HCT116 (cell line): ENCODE measurements around the gene FGF6. TPM values are rescaled to one million over a fixed set of nuclear protein-coding genes. Genes with fewer than 3 reads are reported as not detected.

Experiments
- ATAC-seq: fragments of 200-7000 bp; cut with Tn5 transposase; 2 replicates; pipeline ENCODE4 v1.9.1; 2020; ENCODE audit warnings: mild to moderate bottlenecking, moderate library complexity
- BruUV-seq: library from RNA; stranded (reverse); fragments of 400-500 nt; replicated peaks from 2 replicates; lab custom pipeline; 2021; lab: Mats Ljungman, UMichigan
- CTCF ChIA-PET: fragments of 300-600 bp; sonication (Branson Sonifier 250); formaldehyde crosslinking; loops from one replicate; lab custom pipeline; 2021; ENCODE audit warnings: antibody characterized with exemption; lab: Charles Lee
- POLR2A ChIA-PET: fragments of 300-600, 350-600 bp; sonication (Branson Sonifier 250); formaldehyde crosslinking; loops from one replicate; lab custom pipeline; 2021; ENCODE audit warnings: antibody characterized with exemption; lab: Charles Lee
- RAD21 ChIA-PET, 2 experiments: fragments of 300-600 bp; sonication (Branson Sonifier 250); formaldehyde crosslinking; loops; one replicate each; lab custom pipeline; 2023; ENCODE audit warnings: low total read pairs in 2 of 2; ENCODE audit not compliant: uncharacterized antibody in 2 of 2, unreplicated experiment in 2 of 2, low non-redundant PET in 1 of 2; lab: Charles Lee
- DNase-seq: peaks from one replicate; pipeline ENCODE4 v3.0.0-alpha.2; 2010; ENCODE audit warnings: low read depth, low spot score
- H2AFZ ChIP-seq: fragments of 200-600 bp; shearing (Covaris generic), sonication (generic); 2 replicates; pipeline ENCODE4 v1.6.1; 2017; ENCODE audit warnings: low read depth, mixed run types, mixed read lengths, antibody characterized with exemption, low read length; ENCODE audit not compliant: poor library complexity, severe bottlenecking
- H3K27ac ChIP-seq: 2 replicates; pipeline ENCODE4 v1.5.1; 2012; ENCODE audit warnings: low read depth, low read length
- H3K27me3 ChIP-seq: fragments of 200-600 bp; sonication (generic); 2 replicates; pipeline ENCODE4 v1.6.1; 2016; ENCODE audit warnings: mixed run types, low read length, mixed read lengths; ENCODE audit not compliant: insufficient read depth
- H3K36me3 ChIP-seq, 2 experiments: fragments of 200-500 bp in 1 of 2; fragments of 200-600 bp in 1 of 2; sonication (Bioruptor generic) in 1 of 2; sonication (generic) in 1 of 2; 2 replicates each; pipeline versions ENCODE4 v1.5.1 to v1.6.1; 2014 to 2016; ENCODE audit warnings: low read length in 2 of 2, inconsistent platforms in 1 of 2, mixed read lengths in 1 of 2, mixed run types in 1 of 2; ENCODE audit not compliant: insufficient read depth in 2 of 2, control insufficient read depth in 1 of 2
- H3K4me1 ChIP-seq, 2 experiments: fragments of 200-600 bp in 1 of 2; sonication (generic) in 1 of 2; 2 replicates each; pipeline versions ENCODE4 v1.5.1 to v1.6.1; 2012 to 2017; ENCODE audit warnings: low read length in 2 of 2, inconsistent platforms in 1 of 2, mild to moderate bottlenecking in 1 of 2, mixed read lengths in 1 of 2, mixed run types in 1 of 2, moderate library complexity in 1 of 2; ENCODE audit not compliant: insufficient read depth in 2 of 2, control insufficient read depth in 1 of 2
- H3K4me2 ChIP-seq: fragments of 200-600 bp; sonication (generic); 2 replicates; pipeline ENCODE4 v1.6.1; 2017; ENCODE audit warnings: mixed run types, low read length, mixed read lengths
- H3K4me3 ChIP-seq, 2 experiments: fragments of 200-600 bp in 1 of 2; sonication (generic) in 1 of 2; replicated peaks in 1 of 2; 2 replicates each; pipeline ENCODE4 v1.5.1; 2011 to 2016; ENCODE audit warnings: low read length in 2 of 2, control low read depth in 1 of 2, low read depth in 1 of 2, mild to moderate bottlenecking in 1 of 2, mixed read lengths in 1 of 2, mixed run types in 1 of 2
- H3K79me2 ChIP-seq: fragments of 200-600 bp; sonication (generic); 2 replicates; pipeline ENCODE4 v1.6.1; 2017; ENCODE audit warnings: mild to moderate bottlenecking, mixed run types, low read length, moderate library complexity, mixed read lengths; ENCODE audit not compliant: insufficient read depth
- H3K9ac ChIP-seq: fragments of 200-600 bp; sonication (generic); 2 replicates; pipeline ENCODE4 v1.6.1; 2016; ENCODE audit warnings: low read length, mixed read lengths
- H3K9me2 ChIP-seq: fragments of 200-600 bp; sonication (generic), shearing (Covaris generic); 2 replicates; pipeline ENCODE4 v1.6.1; 2017; ENCODE audit warnings: mixed run types, mild to moderate bottlenecking, moderate library complexity; ENCODE audit not compliant: insufficient read depth
- H3K9me3 ChIP-seq, 2 experiments: fragments of 200-500 bp in 1 of 2; fragments of 200-600 bp in 1 of 2; sonication (Bioruptor generic) in 1 of 2; sonication (generic) in 1 of 2; 2 replicates each; pipeline ENCODE4 v1.6.1; 2014 to 2017; ENCODE audit warnings: low read length in 2 of 2, mixed read lengths in 2 of 2, inconsistent platforms in 1 of 2, low read depth in 1 of 2, mild to moderate bottlenecking in 1 of 2, mixed run types in 1 of 2, moderate library complexity in 1 of 2; ENCODE audit not compliant: control insufficient read depth in 1 of 2, insufficient read depth in 1 of 2
- H4K20me1 ChIP-seq: fragments of 200-600 bp; sonication (generic), shearing (Covaris generic); 2 replicates; pipeline ENCODE4 v1.6.1; 2017; ENCODE audit warnings: mixed run types, mild to moderate bottlenecking, moderate library complexity; ENCODE audit not compliant: insufficient read depth
- CEBPB ChIP-seq: IDR thresholded peaks from 2 replicates; pipeline ENCODE4 v1.6.1; 2012; ENCODE audit warnings: low read depth
- ELF1 ChIP-seq: IDR thresholded peaks from 2 replicates; pipeline ENCODE4 v1.6.1; 2012; ENCODE audit warnings: low read depth, borderline replicate concordance
- EZH2phosphoT487 ChIP-seq: fragments of 200-600 bp; IDR thresholded peaks from 2 replicates; pipeline ENCODE4 v1.6.1; 2018; ENCODE audit warnings: antibody characterized with exemption, borderline replicate concordance
- JUND ChIP-seq: IDR thresholded peaks from 2 replicates; pipeline ENCODE4 v1.6.1; 2012
- MAX ChIP-seq: IDR thresholded peaks from 2 replicates; pipeline ENCODE4 v1.6.1; 2012
- POLR2AphosphoS5 ChIP-seq: IDR thresholded peaks from 2 replicates; pipeline ENCODE4 v1.6.1; 2011; ENCODE audit warnings: mild to moderate bottlenecking, low read depth, low read length, moderate library complexity
- REST ChIP-seq: IDR thresholded peaks from 2 replicates; pipeline ENCODE4 v1.6.1; 2012; ENCODE audit warnings: low read depth
- SP1 ChIP-seq: IDR thresholded peaks from 2 replicates; pipeline ENCODE4 v1.6.1; 2012; ENCODE audit warnings: low read depth
- SRF ChIP-seq: IDR thresholded peaks from 2 replicates; pipeline ENCODE4 v1.6.1; 2012; ENCODE audit warnings: low read depth
- ZNF274 ChIP-seq: fragments of 200-500 bp; sonication (Bioruptor generic); IDR thresholded peaks from 2 replicates; pipeline ENCODE4 v1.6.1; 2014; ENCODE audit warnings: mild to moderate bottlenecking, low read depth, low read length, inconsistent platforms
- intact Hi-C: fragments of 100-400 bp; cut with micrococcal nuclease; formaldehyde crosslinking; loops from 2 replicates; pipeline ENCODE4 v1.10.0; 2022
- total RNA-seq: library from RNA; stranded (reverse); gene quantifications from one replicate; pipeline ENCODE4 v1.2.1, GENCODE V29; 2021; ENCODE audit not compliant: unreplicated experiment

The FGF6 gene
- total RNA-seq, 1 experiment from 2014 or later, result not detected

- no peak for TF ChIP-seq SRF
- TF ChIP-seq EZH2phosphoT487, result no peak
- no peak for TF ChIP-seq MAX
Observed at GRCh38 chr12:4483885-4484823, 38.5 kb upstream of the FGF6 start (continued).

GRCh38 chr12:4482936-4483335 is 37.3 kb upstream of the FGF6 start:
- Histone ChIP-seq H3K27me3 (no peaks in the 10 kb centered on the region), H3K9ac (no peak overlapping the region), H3K4me2 (no peak overlapping the region), H3K79me2 (no peaks in the 10 kb centered on the region), H3K4me3 (no peak overlapping the region), H4K20me1 (no peaks in the 10 kb centered on the region), H3K27ac (no peak overlapping the region), H3K36me3 (no peaks in the 10 kb centered on the region), H3K9me2 (no peaks in the 10 kb centered on the region), H2AFZ (no peak overlapping the region), H3K9me3 (peaks cover 0 to 13% of the 10 kb centered on the region in 2 experiments; a peak in 2 of 4 replicates), H3K4me1 (no peaks in the 10 kb centered on the region)
- TF ChIP-seq REST, result no peak
- no peak for TF ChIP-seq JUND
- no peak for TF ChIP-seq POLR2AphosphoS5
- TF ChIP-seq ZNF274, result no peak
- no peak for TF ChIP-seq ELF1
- TF ChIP-seq MAX, result no peak
- no peak for TF ChIP-seq CEBPB
- no peak for TF ChIP-seq SP1
- no peak for TF ChIP-seq SRF
- CTCF ChIA-PET, result no interaction called here
- DNase-seq (no peak), ATAC-seq (no peak)
- RAD21 ChIA-PET, result no interaction called here
- POLR2A ChIA-PET, result no interaction called here
- intact Hi-C loops, result no loop called here
- no TSS peak for BruUV-seq
